T1000 (cell line): ENCODE data around the gene BSG.
"Not testable (repeated sequence)": the region's sequence is repeated elsewhere in the genome, so short reads cannot be mapped to it uniquely, and the experiment has no call there.

Experiments used
- DNase-seq: peaks from one replicate; lab custom pipeline; 2025; ENCODE audit warnings: mixed read lengths; lab: John Stamatoyannopoulos, UW

BSG gene

DNA sequence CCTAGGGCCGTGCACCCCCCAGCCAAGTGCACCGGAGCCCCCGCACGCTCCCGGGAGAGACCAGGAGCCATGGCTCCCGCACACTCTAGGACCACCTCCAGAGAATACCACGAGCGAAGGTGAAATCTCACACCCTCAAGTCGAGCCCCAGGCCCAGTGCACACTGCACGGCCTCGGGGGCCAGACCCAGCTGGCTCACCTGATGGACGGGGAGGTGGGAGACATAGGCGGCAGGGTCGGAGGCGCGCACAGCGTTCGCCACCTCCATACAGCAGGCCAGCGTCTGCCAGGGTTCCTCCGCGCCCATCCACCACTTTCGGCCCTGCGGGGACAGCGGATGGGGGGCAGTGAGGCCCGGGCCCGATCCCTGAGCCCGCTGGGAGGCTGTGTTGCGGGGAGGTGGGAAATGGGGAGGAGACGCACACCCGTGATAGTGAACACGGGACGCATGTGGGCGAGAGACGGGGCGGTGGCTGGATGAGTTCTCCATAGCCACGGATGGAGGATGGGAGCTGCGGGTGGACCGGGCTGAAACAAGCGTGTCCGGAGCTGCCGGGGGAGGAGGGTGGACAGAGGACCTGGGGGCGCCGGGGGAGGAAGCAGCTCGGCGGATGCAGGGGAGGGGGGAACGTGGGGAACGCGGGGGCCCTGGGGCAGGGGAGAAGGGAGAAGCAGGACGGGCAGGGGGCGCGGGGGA is 47.9 kb downstream of the BSG start:
- no peak for DNase-seq

DNA sequence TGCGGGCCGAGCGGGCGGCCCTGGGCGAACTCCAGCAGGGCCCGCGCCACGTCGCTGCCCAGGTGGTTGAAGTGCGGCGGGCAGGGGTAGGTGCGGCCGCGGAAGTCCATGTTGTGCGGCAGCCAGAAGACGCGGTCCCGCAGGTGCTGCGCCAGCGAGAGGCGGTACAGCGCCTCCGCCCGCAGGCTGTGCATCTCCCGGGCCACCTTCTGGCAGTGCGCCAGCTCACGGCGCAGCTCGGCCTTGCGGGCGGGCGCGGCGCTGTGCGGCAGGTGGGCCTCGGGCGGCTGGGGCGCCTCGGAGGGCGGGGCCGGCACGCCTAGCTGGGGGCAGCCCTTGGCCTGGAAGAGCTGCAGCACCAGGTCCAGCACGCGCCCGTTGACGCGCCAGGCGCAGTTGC is 48.8 kb downstream of the BSG start:
- not testable (repeated sequence) for DNase-seq

DNA sequence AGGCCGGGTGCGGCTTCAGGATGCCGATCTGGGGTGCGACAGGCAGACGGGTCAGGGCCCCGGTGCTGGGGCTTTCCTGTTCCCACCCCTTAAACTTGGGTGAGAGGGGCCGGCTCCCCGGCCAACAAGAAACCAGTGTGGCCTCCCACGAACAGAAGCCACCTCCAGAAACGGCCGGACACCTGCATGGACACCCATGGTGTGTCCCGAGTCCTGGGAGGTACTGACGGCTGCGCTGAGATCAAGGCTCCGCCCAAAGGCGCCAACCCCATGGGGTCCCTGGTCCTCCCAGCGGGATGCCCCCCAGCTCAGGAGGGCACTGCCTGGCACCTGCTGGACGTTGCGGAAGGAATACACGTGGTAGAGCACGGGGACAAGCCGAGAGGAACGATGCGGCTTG is 49.4 kb downstream of the BSG start:
- no peak for DNase-seq

DNA sequence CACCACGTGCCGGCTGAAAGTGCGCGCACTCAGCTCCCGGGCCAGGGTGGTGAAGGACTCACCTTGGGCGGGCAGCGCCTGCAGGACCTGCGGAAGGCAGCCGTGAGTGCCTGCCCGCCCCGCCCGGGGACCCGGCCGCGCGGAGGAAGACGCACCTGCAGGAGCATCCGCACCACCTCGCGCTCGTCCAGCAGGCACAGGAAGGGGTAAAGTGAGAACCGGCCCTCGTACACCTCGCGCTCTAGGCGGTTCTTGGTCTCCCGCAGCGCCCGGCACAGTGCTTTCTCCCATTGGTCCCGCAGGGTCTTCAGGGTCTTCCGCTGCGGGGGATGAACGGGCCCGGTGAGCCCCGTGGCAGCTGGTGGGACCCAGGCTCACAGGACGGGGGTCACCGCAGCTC is 50.3 kb downstream of the BSG start:
- DNase-seq: no peak

DNA sequence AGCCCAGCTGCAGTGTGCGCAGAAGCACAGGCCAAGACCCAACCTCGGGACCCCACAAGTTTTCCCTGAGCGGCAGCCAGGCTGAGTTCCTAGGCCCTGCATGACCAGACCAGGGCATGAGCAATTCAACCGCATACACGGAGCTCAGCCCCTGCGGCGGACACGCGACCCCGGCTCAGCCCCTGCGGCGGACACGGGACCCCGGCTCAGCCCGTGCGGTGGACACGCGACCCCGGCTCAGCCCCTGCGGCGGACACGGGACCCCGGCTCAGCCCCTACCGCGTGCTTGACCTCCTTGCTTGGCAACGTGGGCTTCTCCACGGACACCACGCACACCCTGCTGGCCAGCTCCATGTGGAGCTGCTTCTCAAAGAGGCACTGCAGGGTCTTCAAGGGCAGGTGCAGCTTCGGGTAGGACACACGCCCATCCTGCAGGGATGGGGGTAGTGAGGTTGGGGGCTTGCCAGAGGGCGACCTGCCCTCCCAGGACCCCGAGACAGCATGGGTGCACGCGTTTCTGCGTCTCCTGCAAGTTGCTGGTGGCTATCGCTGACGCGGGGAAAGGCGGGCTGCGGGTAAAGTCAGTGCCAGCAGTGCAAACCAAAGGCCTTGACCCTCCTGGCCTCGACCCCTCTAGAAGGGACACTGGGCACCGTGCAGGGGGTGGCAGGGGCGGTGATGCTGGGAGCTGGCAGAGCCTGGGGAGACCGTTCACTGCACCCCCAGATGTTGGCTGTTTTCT is 51.0 kb downstream of the BSG start:
- DNase-seq: no peak

DNA sequence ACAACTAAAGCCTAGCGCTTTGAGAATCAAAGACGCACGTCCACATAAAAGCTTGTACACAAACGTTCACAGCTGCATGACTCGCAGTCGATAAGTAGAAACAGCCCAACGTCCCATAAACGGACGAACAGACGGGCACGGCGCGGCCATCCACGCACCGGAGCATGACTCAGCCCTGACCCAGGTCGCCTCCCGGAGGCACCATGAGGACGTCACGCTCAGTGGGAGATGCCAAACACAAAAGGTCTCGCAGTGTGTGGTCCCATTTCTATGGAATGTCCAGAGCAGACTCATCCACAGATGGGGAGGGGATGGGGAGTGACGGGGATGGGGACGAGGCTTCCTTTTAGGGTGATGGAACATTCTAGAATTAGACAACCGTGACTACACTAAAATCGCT is 51.6 kb downstream of the BSG start:
- peak; percentile 87 for DNase-seq

DNA sequence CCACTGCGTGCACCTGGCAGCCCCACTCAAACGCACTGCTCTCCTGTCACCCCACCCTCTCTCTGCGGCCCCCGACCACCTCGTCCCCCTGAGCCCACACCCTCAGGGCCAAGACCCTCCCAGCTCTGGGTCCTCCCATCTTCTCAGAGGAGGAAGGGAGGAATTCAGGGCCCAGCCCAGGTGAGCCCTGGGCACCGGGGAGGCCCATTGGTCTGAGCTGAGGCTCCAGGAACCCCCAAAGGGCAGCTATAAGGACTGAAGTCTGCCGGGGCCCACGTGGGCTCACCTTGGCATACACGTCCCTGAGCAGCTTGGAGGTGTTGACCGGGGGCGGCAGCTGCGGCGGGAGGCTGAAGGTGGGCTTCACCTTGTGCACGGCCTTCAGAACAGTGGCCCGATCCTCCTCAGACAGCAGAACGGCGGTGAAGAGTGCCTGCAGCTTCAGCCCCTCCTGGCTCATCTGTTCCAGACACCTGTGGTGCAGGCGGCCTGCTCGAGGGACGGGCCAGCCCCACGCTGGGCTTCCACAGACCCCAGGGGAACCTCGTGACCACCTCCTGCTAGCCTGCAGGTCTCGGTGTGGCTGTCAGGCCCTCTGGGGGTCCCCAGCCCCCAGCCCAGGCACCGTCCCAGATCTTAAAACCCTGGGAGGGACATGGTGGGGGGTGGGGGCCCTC is 52.2 kb downstream of the BSG start:
- DNase-seq: no peak

DNA sequence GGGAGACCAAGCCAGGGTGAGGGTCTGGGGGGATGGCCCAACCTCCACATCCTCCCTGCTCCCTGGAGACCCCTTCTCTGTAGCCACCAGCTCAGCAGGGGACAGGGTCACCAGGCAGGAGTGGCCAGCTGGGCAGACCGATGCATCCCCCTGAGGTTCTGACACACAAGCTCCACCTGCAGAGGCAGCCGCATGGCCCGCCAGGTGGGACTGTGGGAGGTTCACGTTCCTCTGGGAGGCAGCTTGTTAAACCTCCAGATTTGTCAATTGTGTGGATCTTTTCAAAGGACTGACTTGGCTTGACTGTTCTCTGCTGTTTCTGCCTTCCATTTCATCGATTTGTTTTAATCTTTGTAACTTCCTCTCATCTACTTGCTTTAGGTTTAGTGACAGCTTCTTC is 52.9 kb downstream of the BSG start:
- DNase-seq: no peak

DNA sequence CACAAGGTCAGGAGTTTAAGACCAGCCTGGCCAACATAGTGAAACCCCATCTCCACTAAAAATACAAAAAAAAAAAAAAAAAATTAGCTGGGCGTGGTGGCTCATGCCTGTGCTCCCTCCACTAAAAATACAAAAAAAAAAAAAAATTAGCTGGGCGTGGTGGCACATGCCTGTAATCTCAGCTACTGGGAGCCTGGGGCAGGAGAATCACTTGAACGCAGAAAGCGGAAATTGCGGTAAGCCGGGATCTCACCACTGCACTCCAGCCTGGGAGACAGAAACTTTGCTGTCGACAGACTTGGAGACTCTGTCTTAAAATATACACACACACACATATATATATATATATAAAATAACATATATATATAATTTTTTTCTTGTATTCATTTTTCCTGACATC is 54.2 kb downstream of the BSG start:
- DNase-seq: not testable (repeated sequence)

DNA sequence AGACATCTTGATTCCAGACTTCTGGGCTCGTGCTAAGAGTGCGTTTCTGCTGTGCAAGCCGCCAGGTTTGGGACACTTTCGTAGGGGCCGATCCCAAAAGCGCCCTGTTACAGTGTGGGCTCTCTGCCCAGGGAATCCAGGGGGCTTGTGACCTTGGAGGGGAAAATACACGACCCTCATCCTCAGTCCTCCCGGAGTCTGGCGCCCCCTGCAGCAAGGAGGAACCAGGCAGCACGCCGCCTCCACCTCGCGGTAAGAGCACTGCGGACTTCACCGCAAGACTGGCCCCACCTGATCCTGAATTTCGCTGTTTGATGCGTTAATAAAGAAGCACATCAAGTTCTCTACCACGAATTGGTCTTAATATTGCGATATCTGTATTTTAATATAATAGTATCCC is 55.8 kb downstream of the BSG start:
- no peak for DNase-seq

DNA sequence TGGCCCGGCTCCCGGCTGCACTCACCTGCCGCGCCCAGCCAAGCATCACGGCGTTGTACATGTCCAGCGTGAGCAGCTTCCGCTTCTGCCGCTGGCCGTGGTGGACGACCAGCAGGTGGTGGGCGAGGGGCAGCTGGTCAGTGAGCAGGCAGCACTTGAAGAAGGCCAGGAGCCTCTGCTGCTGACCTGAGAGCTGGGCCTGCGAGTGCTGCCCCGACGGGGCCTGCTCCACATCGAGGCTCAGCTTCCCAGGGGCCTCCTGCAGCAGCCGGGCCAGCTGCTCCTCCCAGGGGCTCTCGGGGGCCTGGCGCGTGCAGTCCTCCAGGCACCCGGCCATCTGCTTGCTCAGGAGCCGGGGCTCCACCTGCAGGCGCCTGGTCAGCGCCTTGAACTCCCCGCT is 57.1 kb downstream of the BSG start:
- not testable (repeated sequence) for DNase-seq

DNA sequence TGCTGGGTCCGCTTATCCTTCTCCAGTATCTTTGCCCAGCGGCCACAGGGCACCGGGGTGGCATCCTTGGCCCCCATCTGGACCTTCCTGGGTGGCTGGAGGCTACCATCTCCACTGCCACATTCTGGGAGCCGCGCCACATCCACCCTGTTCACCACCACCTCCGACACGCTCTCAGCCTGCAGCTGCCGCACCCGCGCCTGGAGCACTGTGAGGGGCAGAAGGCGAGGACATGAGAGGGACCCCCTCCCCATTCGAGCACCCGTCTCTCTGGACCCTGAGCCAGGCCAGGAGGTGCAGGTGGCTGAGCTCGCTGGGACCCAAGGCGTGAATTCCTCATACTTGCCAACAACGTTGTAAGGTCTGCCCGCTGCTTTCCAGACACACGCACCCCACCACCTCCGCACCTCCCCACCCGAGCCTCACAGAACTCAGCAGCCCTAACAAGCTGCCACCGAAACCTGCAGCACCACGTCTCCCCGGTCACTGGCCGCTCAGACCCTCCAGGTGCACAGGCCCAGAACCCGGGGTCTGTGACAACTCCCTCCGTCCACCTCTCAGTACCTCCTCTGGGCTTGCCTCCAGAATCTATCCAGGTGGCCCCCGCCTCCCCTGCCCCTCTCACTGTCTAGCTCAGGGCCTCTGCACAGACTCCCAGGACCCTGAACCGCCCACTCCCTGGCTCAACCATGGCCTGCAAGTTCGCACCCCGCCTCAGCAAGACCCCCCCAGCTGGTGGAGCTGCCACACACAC is 57.7 kb downstream of the BSG start:
- no peak for DNase-seq

DNA sequence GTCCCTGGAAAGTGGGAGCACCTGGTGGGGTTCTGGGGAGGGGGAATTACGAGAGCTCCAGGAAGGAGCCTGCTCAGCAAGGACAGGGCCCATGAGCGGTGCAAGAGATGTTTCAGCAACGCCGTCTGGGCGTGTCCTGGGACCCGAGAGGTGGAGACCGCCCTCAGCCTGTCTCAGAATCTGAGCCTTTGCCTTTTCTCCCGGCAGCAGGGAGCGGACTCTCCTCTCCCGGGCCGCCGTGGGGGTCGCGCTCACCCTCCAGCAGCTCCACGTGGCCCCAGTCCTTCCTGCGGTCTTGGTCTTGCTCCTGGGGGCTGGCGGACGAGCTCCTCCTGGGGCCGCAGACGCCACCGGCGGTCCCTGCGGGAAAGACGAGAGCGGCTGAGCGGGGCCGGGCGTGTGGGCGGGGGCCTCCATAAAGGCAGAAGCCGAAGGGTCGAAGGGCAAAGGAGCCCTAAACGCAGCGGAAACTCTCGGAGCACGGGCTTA is 60.2 kb downstream of the BSG start:
- DNase-seq: peak; percentile 55
